ENCODE measurements around the gene ZNF662. TPM values are rescaled to one million over a fixed set of nuclear protein-coding genes. Genes with fewer than 3 reads are reported as not detected.

The ZNF662 gene
- total and polyA plus RNA-seq, 2 of the 13 experiments (the other 11 are each of a cell fraction or from before 2014, with no cell fraction given) = not detected

- in situ Hi-C loops (cut with HindIII; ENCODE audit: extremely low pct_ligation_motif_present, low pct_unique_long_range_greater_than_20kb) = no loop called here
- H3K9me3 ChIP-seq (ENCODE audit: low read length) = no peaks in the 10 kb centered on the region
- H2AFZ ChIP-seq (ENCODE audit: low read length) = no peak overlapping the region
- H3K4me1 ChIP-seq (ENCODE audit: insufficient read depth, low read length) = peaks cover 22% of the 10 kb centered on the region
- BruUV-seq (replicated peaks) = no TSS peak
- ChIA-PET POLR2A (interaction anchor here (0.9 to 1.4 kb wide), 2 partner anchors 8 to 63 kb away, joined by 3 read pairs; partner anchors contain the start of genes CYP8B1 and HIGD1A), CTCF (ENCODE audit: low intra/inter-chr PET ratio, low total read pairs) (no interaction called here)
- 90% methylated on average over 7 of the region's 7 CpGs for WGBS (ENCODE audit: low lambda C conversion rate)
- no peaks in the 10 kb centered on the region for H3K79me2 ChIP-seq (ENCODE audit: insufficient read depth, low read length)
- DNase-seq (ENCODE audit: low spot score) (no peak), ATAC-seq (no peak; the same call in 2 of the 3 replicates), FAIRE-seq (no peak)
- H4K20me1 ChIP-seq (ENCODE audit: insufficient read depth, low read length) = no peaks in the 10 kb centered on the region
- intact Hi-C loops (cut with micrococcal nuclease; ENCODE audit: unreplicated experiment) = no loop called here
- H3K36me3 ChIP-seq (replicated peaks in 1 of 2; ENCODE audit: control insufficient read depth in 1 of 2, insufficient read depth in 2 of 2, low read length in 2 of 2) = no peaks in the 10 kb centered on the region
- no peak overlapping the region for H3K9ac ChIP-seq (ENCODE audit: insufficient read depth, low read depth, low read length)
- no peaks in the 10 kb centered on the region for H3K27me3 ChIP-seq (ENCODE audit: control insufficient read depth in 1 of 2, insufficient read depth in 2 of 2, low read length in 2 of 2)
- no peak overlapping the region for H3K27ac ChIP-seq (ENCODE audit: extremely low read length, insufficient read depth, low read length)
- TF ChIP-seq ZNF460 (CRISPR knock-in tag; IDR thresholded peaks at IDR 0.05; ENCODE audit: borderline replicate concordance) (0 out of 2 replicates have a peak, but pooled peaks have one; percentile 4), ZNF564 (CRISPR knock-in tag; IDR thresholded peaks at IDR 0.05) (no peak)
- no peak overlapping the region for H3K4me2 ChIP-seq (ENCODE audit: low read depth, low read length)
- H3K4me3 ChIP-seq (replicated peaks in 1 of 3; ENCODE audit: insufficient read depth in 1 of 3, low read depth in 2 of 3, low read length in 3 of 3) = no peak overlapping the region
Observed at GRCh38 chr3:42867138-42867537, 38.8 kb upstream of the ZNF662 start.

- ATAC-seq (no peak), DNase-seq (ENCODE audit: low spot score) (no peak), FAIRE-seq (no peak)
- Histone ChIP-seq H3K9me3 (ENCODE audit: low read length) (no peaks in the 10 kb centered on the region), H4K20me1 (ENCODE audit: insufficient read depth, low read length) (no peaks in the 10 kb centered on the region), H3K27me3 (ENCODE audit: control insufficient read depth in 1 of 2, insufficient read depth in 2 of 2, low read length in 2 of 2) (no peaks in the 10 kb centered on the region), H3K36me3 (replicated peaks in 1 of 2; ENCODE audit: control insufficient read depth in 1 of 2, insufficient read depth in 2 of 2, low read length in 2 of 2) (no peaks in the 10 kb centered on the region), H3K4me3 (replicated peaks in 1 of 3; ENCODE audit: insufficient read depth in 1 of 3, low read depth in 2 of 3, low read length in 3 of 3) (no peak overlapping the region), H3K4me1 (ENCODE audit: insufficient read depth, low read length) (peaks cover 39% of the 10 kb centered on the region), H2AFZ (ENCODE audit: low read length) (no peak overlapping the region), H3K9ac (ENCODE audit: insufficient read depth, low read depth, low read length) (no peak overlapping the region), H3K27ac (ENCODE audit: extremely low read length, insufficient read depth, low read length) (no peak overlapping the region), H3K79me2 (ENCODE audit: insufficient read depth, low read length) (no peaks in the 10 kb centered on the region), H3K4me2 (ENCODE audit: low read depth, low read length) (no peak overlapping the region)
- in situ Hi-C loops (cut with HindIII; ENCODE audit: extremely low pct_ligation_motif_present, low pct_unique_long_range_greater_than_20kb) (no loop called here), intact Hi-C loops (cut with micrococcal nuclease; ENCODE audit: unreplicated experiment) (no loop called here)
- ChIA-PET CTCF (ENCODE audit: low intra/inter-chr PET ratio, low total read pairs) (no interaction called here), POLR2A (interaction anchor here (0.9 to 1.7 kb wide), 2 partner anchors 13 to 29 kb away, joined by 3 read pairs; no protein-coding TSS in a partner anchor)
- WGBS (ENCODE audit: low lambda C conversion rate) = 91% methylated on average over 5 of the region's 5 CpGs
- BruUV-seq (replicated peaks) = no TSS peak
- TF ChIP-seq MBD4 (IDR thresholded peaks at IDR 0.05; ENCODE audit: borderline replicate concordance, low read length) (no peak), ZNF768 (CRISPR knock-in tag; IDR thresholded peaks at IDR 0.05) (no peak), ETS1 (CRISPR knock-in tag; IDR thresholded peaks at IDR 0.05) (no peak), ARID5B (CRISPR knock-in tag; IDR thresholded peaks at IDR 0.05) (no peak), ZNF670 (CRISPR knock-in tag; IDR thresholded peaks at IDR 0.05; ENCODE audit: borderline replicate concordance) (no peak), ZMAT5 (CRISPR knock-in tag; IDR thresholded peaks at IDR 0.05; ENCODE audit: borderline replicate concordance, low read depth) (no peak), ZBTB39 (CRISPR knock-in tag; IDR thresholded peaks at IDR 0.05) (no peak), ZSCAN12 (CRISPR knock-in tag; IDR thresholded peaks at IDR 0.05) (no peak), SAFB2 (CRISPR knock-in tag; IDR thresholded peaks at IDR 0.05; ENCODE audit: borderline replicate concordance, low read depth) (no peak)
Observed at GRCh38 chr3:42868841-42869240, 37.1 kb upstream of the ZNF662 start.
